Mammary epithelial cell (primary cell): ENCODE measurements around the gene ARMC9.

Experiments
- CTCF ChIP-seq, 2 donors: IDR thresholded peaks in 1 of 2; conservative IDR thresholded peaks in 1 of 2; 2 replicates each; pipeline ENCODE4 v1.5.1; 2011 to 2012; ENCODE audit warnings: inconsistent platforms in 2 of 2, low read length in 2 of 2, mild to moderate bottlenecking in 2 of 2, control low read depth in 1 of 2, low read depth in 1 of 2; ENCODE audit not compliant: insufficient read depth in 1 of 2; ENCODE audit errors: extremely low read depth in 1 of 2
- EZH2 ChIP-seq: IDR thresholded peaks from 2 replicates; pipeline ENCODE4 v1.6.1; 2012; ENCODE audit warnings: low read length, inconsistent platforms, borderline replicate concordance

- TF ChIP-seq CTCF (conservative IDR thresholded peaks at IDR 0.05 in 1 of 2, IDR thresholded peaks at IDR 0.05 in 1 of 2; ENCODE audit: extremely low read depth in 1 of 2, insufficient read depth in 1 of 2, low read depth in 1 of 2, low read length in 2 of 2) (no peak), EZH2 (no peak)
Observed at GRCh38 chr2:231332388-231332787, 134.0 kb downstream of the ARMC9 start.
